K562 treated with DMSO at 1 percent for 48 hours (cell line): ENCODE results near the gene GIMAP6. TPM values are rescaled to one million over a fixed set of nuclear protein-coding genes. Genes with fewer than 3 reads are reported as not detected.

Experiments
- total RNA-seq: library from RNA; unstranded; fragments of 300-600 nt; gene quantifications from 2 replicates; pipeline ENCODE4 v1.2.3, GENCODE V29; 2022; ENCODE audit warnings: low replicate concordance; ENCODE audit errors: extremely low read depth

The GIMAP6 gene
- total RNA-seq: not detected in 2 replicates

DNA sequence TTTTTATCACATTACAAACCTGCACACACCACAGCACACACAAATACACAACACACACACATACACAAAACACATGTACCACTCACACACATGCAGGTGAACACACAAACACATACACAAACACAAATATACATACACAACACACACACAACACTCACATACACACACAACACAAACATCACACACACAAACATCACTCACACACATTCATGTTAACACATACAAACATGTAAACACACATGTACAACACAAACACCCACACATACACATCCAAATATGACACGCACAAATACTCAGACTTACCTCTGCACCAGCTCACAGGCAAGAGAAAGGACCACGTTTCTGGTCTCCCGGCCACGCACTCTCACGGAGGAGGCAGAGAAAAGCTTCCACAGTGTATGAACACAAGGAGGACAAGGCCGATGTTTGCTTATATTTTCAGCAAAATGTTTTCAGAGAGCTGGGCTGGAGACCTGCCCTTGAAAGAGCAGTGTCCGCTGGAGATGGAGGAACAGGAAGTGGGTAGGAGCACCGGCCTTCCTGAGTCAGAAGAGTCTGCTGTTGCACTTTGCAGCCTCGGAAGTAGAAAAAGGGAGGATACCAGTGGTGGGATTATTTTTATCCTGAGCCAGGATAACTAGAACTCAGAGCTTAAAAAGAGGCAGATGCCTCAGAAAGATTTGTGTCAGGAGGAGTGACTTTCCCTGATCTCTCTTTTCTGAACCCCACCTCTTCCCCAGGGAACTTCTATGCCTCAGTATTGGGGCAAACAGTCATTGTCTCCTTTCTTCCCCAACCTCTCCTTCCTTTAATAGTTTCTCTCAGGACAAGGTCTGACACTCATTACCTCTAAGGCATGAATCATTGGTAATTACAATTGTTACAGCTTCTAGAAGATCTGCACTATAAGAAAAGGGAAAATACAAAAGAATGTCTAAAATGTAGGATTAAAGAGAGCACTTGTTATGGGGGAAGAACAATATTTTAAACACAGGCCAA, at the start of gene GIMAP6:
TSS of gene GIMAP6 (minus strand) at position 520 of the 999 bp plus-strand sequence. CDS start 2,243 bp downstream, outside the sequence.

Other genes with a start within 250 kb of the GIMAP6 start
- gene GIMAP8, start 181.8 kb downstream of the GIMAP6 start, total RNA-seq: not detected in 2 replicates
- not detected in 2 replicates for gene GIMAP7, start 117.5 kb downstream of the GIMAP6 start, total RNA-seq
- gene GIMAP4, start 65.0 kb downstream of the GIMAP6 start, total RNA-seq: not detected in 2 replicates
- not detected in 2 replicates for gene GIMAP2, start 53.3 kb upstream of the GIMAP6 start, total RNA-seq
- not detected in 2 replicates for gene GIMAP1, start 84.2 kb upstream of the GIMAP6 start, total RNA-seq
- gene GIMAP5, start 105.0 kb upstream of the GIMAP6 start, total RNA-seq: not detected in 2 replicates
- gene TMEM176B, start 168.0 kb upstream of the GIMAP6 start, total RNA-seq: not detected in 2 replicates
- gene TMEM176A, start 168.4 kb upstream of the GIMAP6 start, total RNA-seq: not detected in 2 replicates
- not detected in 2 replicates for gene AOC1, start 220.1 kb upstream of the GIMAP6 start, total RNA-seq